Peyer's patch (tissue), 4 donors: Measurements from ENCODE around the gene SLC4A11.

Experiments used
- CTCF ChIP-seq, 6 experiments: fragments of 450-650 bp in 4 of 6; fragments of 200-600 bp in 2 of 6; sonication (generic) in 1 of 6; IDR thresholded peaks; one replicate each; pipeline ENCODE4 v1.5.1; 2017 to 2019; ENCODE audit warnings: antibody characterized with exemption in 6 of 6, mild to moderate bottlenecking in 3 of 6, moderate library complexity in 1 of 6
- POLR2A ChIP-seq, 2 donors: fragments of 450-650 bp; IDR thresholded peaks; one replicate each; pipeline ENCODE4 v1.5.1; 2017; ENCODE audit warnings: antibody characterized with exemption in 2 of 2, mild to moderate bottlenecking in 2 of 2, moderate library complexity in 2 of 2

GRCh38 chr20:3231116-3231515 lies 7.9 kb downstream of the SLC4A11 start:
- no peak for TF ChIP-seq POLR2A (IDR thresholded peaks at IDR 0.05)
- no peak for TF ChIP-seq CTCF (IDR thresholded peaks at IDR 0.05)
